Fibroblast of lung (primary cell): ENCODE results near the gene ADGRB3.

Experiments used
- CTCF ChIP-seq, 2 donors: IDR thresholded peaks in 1 of 2; conservative IDR thresholded peaks in 1 of 2; 1 replicate in 1 of 2; 2 replicates in 1 of 2; pipeline ENCODE4 v1.5.1; 2011 to 2012; ENCODE audit warnings: low read length in 2 of 2, control low read depth in 1 of 2, inconsistent platforms in 1 of 2, low read depth in 1 of 2, mild to moderate bottlenecking in 1 of 2
- EZH2 ChIP-seq: IDR thresholded peaks from 2 replicates; pipeline ENCODE4 v1.5.1; 2012; ENCODE audit warnings: low read length, control low read depth, mild to moderate bottlenecking; ENCODE audit errors: missing control alignments

GRCh38 chr6:69286331-69286730, 651.2 kb downstream of the ADGRB3 start:
- TF ChIP-seq EZH2, result no peak
- no peak for TF ChIP-seq CTCF (conservative IDR thresholded peaks at IDR 0.05 in 1 of 2, IDR thresholded peaks at IDR 0.05 in 1 of 2; ENCODE audit: low read depth in 1 of 2, low read length in 2 of 2)
